SH-SY5Y (cell line): Measurements from ENCODE around the gene PKDREJ.

ENCODE experiments used
- GATA2 ChIP-seq: IDR thresholded peaks from 2 replicates; pipeline ENCODE4 v1.6.1; 2011; ENCODE audit warnings: mild to moderate bottlenecking, low read depth, low read length
- GATA3 ChIP-seq: IDR thresholded peaks from 2 replicates; pipeline ENCODE4 v1.6.1; 2011; ENCODE audit warnings: low read depth, mild to moderate bottlenecking, low read length, moderate library complexity

The PKDREJ gene

GRCh38 chr22:46280999-46281623, 18.0 kb upstream of the PKDREJ start:
- TF ChIP-seq GATA2 (no peak), GATA3 (no peak)

DNA sequence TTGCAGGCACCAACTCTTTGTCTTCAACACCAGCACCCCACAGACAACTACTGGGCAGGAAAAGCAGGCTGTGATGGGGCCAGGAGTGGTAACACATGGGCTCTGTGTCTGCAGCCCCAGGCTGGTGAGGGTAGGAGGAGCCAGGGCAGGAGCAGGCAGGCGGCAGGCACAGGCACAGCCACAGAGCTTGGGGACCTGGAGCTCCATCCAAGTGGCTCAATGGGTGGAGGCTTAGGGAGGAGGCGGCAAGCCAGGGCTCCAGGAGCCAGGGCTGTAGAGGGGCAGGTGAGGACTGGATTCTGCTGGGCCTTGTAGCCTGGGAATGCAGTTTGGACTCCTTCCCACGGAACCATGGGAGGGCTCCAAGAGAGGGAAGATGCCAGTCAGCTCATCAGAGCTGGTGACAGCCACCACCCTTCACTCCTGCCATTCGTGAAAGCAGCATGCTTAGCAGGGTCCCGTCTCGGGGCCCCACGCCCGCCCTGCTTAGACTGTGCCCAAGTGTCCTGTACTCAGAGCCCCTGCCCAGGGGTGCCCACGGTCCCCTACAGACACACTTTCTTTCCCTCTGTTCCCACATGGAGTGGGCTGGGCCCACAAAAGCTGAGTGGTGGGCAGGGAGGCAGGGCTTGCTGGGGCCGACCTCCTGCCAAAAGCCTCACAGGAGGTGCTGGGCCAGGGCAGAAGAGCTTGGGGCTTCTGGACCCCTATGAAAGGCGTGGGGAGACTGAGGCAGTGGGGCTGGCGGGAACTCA, 17.1 kb upstream of the PKDREJ start:
- TF ChIP-seq GATA3 (no peak), GATA2 (no peak)

DNA sequence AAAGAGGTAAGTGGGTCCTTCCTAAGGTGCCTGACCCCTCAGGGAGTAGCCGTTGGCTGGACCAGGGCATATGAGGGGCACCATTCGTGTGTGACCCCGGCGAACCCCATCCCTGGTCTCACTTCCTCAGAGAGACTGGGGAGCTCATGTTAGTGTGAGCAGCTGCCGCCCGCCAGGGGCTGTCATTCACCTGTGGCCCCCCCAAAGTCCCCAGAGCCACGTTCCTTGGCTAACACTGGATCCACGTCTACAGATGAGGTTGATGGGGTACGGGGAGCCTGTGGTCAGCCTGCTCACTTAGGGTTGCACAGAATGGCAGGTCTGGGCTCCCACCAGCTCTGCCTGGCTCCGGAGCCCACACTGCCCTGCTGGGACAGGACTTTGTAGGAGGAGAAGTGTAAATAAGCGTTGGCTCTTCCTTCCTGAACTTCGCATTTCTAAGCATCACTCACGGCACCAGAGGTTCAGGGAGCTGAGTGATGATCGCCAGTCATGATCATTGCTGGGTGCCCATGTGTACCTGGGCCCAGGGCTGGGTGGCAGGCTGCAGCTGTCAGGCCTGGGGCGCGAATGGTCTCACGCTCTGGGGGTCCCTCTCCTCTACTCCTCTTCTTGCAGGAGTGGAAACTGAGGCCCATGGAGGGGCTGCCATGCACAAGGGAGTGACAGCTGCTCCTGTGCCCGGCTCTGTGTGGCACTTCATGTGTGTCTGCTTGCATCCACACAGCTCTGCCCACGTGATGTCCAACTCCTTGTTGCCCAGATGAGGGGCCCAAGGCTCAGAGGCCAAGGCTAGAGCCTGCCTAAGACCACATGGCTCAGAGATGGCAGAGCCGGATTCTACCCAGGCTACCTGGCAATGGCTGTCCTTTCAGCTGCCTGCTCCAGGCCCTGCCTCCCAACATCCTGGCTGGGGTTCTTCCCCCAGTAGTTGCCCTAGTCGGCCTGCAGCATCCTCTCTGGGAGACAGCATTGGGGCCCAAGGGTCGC, 15.8 kb upstream of the PKDREJ start:
- no peak for TF ChIP-seq GATA2
- TF ChIP-seq GATA3 = no peak

GRCh38 chr22:46276563-46276962, 13.4 kb upstream of the PKDREJ start:
- no peak for TF ChIP-seq GATA2
- TF ChIP-seq GATA3 = no peak

DNA sequence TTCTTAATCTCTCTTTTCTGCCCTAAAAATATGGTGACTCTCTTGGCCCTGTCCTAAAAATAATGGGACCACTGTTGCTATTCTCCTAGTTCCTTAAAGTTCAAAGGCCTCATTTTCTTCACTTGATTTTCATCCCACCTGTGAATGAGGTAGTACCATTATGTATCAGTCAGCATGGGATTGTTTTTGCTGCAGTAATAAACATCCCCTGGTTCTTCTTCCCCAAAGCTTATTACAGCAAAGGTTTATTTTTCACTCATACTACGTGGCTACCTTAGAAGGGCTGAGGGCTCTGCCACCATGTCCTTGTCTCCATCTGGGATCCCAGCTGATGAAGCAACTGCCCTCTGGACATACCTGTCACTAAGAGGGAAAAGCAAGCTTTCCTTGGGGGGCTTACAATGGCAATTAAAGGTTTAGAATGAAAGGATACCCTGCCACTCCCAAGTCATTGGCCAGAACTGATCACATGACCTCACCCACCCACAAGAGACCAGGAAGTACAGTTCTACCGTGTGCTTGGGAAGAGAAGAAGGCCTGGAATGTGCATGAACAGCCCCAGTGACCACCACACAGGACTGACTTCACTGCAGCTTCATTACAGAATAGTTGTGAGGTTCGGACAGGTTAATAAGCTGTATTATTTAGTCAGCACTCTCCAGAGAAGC, 12.4 kb upstream of the PKDREJ start:
- TF ChIP-seq GATA3 (no peak), GATA2 (no peak)

DNA sequence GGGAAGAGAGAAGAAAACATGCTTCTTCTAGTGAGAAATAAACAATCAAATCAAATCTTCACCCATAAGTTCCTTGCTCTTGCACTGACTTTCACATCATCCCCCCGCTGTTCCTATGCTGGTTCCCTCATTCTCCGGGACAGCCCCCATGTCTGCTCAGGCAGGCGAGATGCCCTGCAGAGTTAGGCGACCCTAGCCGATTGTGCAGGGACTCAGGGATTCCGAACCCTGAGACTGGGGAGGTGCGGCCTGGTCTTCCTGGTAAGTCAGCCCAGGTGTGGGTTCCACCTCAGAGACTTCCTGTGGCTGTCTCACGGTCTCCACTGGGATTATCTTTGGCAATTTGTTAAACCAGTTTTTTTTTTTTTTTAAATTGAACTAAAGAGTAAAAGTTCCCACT, 11.2 kb upstream of the PKDREJ start:
- TF ChIP-seq GATA2 = no peak
- no peak for TF ChIP-seq GATA3

GRCh38 chr22:46273432-46274148, 10.4 kb upstream of the PKDREJ start:
- no peak for TF ChIP-seq GATA3

- TF ChIP-seq GATA2 (no peak), GATA3 (no peak)
Observed at GRCh38 chr22:46272762-46273431, 9.8 kb upstream of the PKDREJ start.

GRCh38 chr22:46272196-46272595, 9.1 kb upstream of the PKDREJ start:
- TF ChIP-seq GATA2 (no peak), GATA3 (no peak)

DNA sequence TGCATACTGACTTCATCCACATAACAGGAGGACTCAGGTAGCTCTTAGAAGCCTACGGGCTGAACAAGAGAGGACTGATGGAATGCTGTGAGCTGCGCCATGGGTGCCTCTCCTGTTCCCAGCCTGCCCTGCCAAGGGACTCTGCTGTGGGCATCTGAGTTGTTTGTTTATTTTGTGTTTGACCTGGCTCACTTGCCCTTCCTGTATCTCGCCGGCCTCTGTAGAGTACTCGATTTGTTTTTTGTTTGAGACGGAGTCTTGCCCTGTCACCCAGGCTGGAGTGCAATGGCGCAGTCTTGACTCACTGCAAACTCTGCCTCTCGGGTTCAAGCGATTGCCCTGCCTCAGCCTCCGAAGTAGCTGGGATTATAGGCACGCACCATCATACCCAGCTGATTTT, 6.4 kb upstream of the PKDREJ start:
- no peak for TF ChIP-seq GATA2
- TF ChIP-seq GATA3 = no peak

- TF ChIP-seq GATA3 (no peak), GATA2 (no peak)
Observed at GRCh38 chr22:46267431-46268279, 4.5 kb upstream of the PKDREJ start, which contains the start of gene TTC38. Gene TTC38 (plus strand): TSS chr22:46268008. CDS start chr22:46268040, 32 bp downstream.

DNA sequence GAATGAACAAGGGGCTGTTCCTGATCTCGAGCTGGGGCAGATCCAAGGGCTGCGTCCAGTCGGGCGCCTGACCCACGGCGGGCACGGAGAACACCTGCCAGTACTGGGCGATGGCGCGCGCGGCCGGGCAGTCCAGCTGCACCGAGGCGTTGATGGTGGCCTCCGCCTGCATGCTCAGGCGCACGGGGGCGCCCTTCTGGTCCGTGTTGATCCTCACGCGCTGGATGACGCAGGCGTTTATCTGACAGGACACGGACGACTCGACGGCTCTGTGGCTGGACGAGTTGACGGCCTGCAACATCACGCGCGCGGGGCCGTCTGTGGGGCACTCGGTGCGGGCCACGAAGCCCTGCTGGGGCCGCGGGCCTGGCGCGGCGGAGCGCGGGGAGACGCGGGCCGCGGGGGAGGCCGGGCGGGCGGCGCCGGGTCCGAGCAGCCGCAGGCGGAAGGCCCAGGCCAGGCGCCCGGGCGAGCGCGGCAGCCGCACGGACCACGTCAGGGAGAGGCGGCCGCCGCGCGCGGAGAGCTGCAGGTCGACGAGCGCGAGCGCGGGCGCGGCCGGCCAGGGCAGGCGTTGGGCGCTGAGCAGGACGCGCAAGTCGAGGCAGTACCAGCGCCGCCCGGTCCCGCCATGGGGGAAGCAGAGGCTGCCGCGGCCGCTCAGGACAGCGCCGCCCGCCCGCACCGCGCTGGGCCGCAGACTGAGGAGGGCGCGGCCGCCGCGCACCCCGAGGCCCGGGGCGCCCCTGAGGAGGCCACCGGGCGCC, 511 bp downstream of the PKDREJ start:
- TF ChIP-seq GATA2 (no peak), GATA3 (no peak)
